CD1c-positive myeloid dendritic cell (primary cell): ENCODE measurements around the gene OR4B1.
"Not testable (repeated sequence)": the region's sequence is repeated elsewhere in the genome, so short reads cannot be mapped to it uniquely, and the experiment has no call there.

Source experiments
- DNase-seq: peaks from one replicate; pipeline ENCODE4 v3.0.0-alpha.2; 2016; ENCODE audit errors: extremely low spot score

OR4B1 gene, protein sequence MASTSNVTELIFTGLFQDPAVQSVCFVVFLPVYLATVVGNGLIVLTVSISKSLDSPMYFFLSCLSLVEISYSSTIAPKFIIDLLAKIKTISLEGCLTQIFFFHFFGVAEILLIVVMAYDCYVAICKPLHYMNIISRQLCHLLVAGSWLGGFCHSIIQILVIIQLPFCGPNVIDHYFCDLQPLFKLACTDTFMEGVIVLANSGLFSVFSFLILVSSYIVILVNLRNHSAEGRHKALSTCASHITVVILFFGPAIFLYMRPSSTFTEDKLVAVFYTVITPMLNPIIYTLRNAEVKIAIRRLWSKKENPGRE

DNA sequence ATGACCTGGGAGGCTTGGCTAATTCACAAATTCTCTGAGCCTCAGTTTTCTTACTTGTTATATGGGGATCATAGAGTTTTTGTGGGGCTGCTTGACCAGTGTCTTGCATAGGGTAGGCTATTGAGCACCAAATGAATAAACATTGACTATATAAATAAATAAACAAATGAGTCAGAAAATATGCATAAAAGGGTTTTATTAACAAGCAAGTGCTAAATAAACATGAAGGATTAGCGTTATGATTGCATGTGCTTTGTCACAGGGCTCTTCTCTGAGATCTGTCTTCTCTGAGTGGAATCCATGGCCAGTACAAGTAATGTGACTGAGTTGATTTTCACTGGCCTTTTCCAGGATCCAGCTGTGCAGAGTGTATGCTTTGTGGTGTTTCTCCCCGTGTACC is at the start of gene OR4B1:
Gene OR4B1, plus strand, starts transcription at position 301 of the 400 bp plus-strand sequence. Its CDS starts 0 bp downstream, at position 301.
- no peak for DNase-seq

DNA sequence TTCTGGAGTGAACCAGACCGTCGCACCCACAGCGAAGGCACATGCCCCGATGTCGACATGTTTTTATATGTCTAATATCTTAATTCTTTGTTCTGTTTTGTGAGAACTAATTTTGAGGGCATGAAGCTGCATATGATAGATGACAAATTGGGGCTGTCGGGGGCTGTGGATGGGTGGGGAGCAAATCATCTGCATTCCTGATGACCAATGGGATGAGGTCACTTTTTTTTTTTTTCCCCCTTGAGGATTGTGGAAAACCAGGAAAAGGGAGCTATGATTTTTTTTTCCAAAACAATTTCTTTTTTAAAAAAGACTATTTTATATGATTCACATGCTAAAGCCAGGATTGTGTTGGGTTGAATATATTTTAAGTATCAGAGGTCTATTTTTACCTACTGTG is 49.2 kb upstream of the OR4B1 start:
- DNase-seq, result no peak

DNA sequence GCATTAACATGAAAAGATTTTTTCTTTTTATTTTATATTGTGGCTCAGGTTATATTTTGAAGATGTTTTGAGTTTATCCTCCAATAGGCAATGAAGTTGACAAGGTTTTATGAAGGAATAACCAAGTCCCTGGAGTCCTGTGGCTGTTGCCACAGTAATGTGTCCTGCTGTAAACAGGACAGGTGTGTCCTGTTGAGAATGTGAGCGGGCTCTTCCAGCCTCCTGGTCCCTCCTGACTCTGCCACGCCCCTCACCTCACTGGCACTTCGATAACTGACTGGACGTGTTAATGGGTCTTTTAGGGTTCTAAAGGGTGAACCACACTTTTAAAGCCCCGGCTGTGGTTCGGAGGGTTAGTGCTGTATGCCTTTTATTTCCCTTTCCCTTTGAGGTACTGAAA is 47.8 kb upstream of the OR4B1 start:
- no peak for DNase-seq

DNA sequence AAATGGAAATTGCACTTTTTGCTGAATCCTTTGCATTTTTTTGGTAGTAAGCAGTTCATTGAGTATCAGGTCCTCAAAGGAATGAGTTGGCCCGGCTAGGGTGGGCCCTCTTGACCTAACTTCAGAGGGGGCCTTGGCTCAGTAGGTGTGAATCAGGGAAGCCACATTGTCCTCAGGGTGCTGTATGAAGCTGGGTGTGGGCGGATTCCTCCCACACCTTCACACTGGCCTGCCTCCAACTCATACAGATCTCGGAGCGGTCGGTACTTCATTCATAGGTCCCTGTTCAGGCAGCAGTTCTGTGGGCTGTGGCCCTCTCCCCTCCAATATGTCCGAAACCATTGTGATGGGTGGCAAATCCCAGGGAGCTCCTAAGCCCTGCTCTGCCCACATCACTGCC is 47.4 kb upstream of the OR4B1 start:
- DNase-seq, result no peak

DNA sequence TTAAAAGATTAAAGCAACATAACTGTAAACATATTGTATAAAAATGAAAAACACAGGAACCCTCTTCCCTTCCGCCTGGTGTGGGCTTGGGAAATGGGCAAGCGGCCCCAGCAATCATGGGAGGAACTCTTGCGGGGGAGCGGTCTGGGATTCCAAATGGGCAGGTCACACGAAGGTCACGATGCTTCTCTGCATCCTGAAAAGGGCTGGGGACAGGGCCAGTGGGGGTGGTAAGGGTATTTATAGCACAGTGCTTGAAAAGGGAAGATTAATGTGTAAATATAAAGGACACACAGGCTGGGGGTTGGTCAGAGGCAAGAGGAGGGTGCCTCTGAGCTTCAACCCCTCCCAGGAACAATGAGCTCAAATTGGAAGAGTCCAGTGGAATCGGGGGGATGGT is 46.9 kb upstream of the OR4B1 start:
- no peak for DNase-seq

DNA sequence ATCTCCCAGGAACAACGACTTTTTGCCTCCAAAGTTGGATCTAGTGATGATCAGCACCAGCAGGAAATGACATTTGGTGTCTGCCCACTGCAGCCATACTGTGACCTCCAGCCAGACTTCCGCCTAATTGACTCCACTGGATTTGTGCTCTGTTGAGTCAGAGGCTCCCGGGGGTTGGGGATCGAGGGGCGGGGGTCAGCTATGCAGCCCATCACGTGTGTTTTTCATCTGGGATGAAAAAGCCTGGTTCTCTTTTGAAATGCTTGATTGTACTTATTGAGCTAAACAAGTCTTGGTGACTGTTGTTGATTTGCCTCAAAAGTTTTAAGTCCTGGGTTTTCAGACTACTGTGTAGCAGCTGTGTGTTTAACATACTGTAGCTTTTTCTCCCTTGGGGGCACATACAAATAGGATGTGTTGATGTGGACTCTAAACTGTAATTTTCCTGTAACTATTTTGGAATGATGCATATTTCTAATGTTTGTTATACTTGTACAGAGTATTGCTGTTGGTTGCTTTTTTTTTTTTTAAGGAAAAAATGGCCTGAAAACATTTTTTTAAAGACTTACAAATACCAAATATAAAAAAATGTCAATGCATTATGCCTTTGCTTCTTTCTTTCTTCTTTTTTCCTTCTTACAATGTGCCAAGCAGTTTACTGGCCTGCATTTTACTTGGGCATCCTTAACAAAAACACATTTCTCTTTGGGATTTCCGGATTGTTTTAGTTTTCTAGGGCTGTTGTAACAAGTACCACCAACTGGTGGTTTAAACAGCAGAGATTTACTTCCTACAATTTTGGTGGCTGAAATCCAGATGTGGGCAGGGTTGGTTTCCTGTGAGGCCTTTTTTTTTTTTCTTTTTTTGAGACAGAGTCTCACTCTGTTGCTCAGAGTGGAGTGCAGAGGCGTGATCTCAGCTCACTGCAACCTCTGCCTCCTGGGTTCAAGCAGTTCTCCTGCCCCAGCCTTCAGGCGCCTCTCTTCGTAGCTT is 46.1 kb upstream of the OR4B1 start:
- peak; percentile 35 for DNase-seq

DNA sequence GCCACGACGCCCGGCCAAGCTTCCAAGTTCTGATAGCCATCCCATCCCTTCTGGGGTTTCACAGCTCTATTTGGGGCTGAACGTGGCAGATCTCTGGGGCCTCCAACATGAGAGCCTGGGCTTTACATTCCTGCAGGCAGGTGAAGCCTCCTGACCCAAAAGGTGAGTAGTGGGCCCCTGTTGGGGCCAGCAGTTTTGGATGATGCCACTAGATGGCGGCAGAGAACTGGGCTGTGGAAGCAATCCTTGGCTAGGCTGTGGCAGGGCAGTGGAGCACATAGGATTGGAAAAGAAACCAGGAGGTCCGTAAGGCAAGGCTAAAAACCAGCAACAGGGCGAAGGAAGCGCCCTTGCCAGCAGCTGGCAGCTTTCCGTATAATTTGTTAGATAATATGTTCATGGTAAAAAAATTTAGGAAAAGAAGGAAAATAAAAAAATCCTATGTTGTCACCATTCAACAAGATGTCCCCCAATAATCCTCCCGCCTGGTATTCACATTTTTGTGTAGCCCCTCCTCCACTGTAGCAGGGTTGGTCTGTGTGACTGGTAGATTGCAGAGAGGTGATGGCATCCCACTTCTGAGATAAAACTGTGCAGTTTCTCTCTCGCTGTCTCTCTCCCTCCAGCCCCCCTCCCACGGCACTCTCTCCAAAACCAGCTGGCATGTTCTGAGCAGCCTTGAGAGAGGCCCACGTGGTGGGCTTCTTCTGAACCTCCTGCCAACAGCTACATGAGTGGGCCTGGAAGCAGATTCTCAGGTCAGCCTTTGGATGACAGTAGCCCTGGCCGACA is 43.6 kb upstream of the OR4B1 start:
- DNase-seq, result peak; percentile 44

DNA sequence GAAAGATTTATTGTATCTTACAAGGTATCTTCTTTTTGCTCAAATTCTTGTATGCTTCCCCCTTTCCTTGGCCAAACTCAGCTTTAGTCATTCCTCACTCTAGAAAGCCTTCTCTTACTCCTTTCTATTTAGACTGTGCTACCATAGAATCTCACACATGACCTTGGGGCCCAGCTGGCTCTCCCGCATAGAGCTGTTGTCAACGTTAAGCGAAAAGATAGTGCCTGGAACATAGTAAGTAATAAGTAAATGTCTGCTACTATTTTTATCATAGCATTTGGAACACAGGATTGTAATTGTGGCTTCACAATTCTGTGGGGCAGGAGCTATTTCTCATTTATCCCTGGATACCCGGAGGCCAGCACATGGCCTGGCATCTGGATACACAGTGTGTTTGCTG is 38.9 kb upstream of the OR4B1 start:
- DNase-seq, result no peak

DNA sequence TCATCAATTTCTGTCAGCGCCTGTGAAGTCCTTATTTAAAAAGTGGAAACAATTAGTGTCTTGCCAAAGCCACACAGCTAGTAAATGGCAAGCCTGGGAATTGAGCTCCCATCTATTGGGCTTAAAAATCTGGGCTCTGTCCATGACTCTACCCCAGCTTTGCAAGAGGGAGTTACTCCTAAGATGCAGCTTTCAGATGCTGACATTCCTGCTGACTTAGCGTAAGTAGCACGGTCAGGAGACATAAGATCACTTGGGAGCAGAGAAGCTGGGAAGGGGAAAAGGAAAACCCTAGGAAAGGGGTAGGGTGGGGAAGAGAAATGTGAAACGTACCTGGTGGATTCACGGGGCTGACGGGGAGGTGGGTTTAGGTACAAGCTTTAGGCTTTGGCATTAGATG is 36.0 kb upstream of the OR4B1 start:
- no peak for DNase-seq

DNA sequence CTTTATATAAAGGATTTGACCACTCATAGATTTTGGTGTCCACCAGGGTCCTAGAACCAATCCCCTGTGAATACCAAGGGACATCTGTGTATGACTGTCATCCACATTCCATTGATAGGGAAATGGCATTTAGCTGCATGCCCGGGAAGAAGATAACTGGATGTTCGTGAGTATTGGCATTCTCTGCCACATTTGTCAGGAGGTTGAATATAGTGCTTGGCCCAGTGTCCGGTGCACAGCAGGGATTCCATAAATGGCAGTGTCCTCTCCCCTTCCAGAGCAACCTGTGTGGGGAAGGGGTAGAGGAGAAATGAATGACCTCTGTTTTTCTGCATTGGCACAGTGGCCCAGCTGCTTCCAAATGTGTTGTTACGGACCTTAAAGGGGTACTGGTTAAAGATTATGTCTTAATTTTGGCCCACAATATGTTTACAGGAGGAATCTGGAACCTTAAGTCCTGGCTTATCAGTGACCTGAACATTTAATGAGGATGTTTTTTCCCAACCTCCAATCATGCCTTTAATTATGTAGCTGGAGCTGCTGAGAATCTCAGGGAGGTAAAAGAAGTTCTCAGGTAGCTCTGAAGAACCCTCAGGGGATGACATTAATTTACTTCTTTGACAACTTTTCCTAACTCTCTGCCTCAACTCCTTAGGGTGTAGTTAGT is 33.6 kb upstream of the OR4B1 start:
- no peak for DNase-seq

DNA sequence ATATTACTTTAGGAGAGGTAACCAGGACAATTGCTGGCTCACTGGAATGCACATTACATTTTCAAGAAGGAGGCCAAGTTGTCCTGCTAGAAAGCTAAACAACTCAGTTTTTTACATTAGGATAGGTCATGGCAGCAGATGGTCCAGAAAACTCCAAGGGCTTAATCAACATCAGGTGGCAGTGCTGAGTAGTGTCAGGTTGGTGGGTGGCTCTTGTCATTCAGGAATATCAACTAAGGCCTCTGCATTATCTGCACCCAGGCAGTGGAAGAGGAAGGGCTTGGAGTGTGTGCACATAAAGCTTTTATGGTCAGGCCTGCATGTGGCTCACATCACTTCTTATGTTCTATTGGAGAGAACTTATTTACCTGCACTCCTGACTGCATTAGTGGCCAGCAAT is 32.2 kb upstream of the OR4B1 start:
- DNase-seq, result no peak

DNA sequence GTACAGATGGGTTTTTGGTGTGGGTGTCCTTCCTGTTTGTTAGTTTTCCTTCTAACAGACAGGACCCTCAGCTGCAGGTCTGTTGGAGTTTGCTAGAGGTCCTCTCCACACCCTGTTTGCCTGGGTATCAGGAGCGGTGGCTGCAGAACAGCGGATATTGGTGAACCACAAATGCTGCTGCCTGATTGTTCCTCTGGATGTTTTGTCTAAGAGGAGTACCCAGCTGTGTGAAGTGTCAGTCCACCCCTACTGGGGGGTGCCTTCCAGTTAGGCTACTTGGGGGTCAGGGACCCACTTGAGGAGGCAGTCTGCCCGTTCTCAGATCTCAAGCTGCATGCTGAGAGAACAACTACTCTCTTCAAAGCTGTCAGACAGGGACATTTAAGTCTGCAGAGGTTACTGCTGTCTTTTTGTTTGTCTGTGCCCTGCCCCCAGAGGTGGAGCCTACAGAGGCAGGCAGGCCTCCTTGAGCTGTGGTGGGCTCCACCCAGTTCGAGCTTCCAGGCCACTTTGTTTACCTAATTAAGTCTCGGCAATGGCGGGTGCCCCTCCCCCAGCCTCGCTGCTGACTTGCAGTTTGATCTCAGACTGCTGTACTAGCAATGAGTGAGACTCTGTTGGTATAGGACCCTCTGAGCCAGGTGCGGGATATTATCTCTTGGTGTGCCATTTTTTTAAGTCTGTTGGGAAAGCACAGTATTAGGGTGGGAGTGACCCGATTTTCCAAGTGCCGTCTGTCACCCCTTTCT is 25.5 kb upstream of the OR4B1 start:
- not testable (repeated sequence) for DNase-seq

DNA sequence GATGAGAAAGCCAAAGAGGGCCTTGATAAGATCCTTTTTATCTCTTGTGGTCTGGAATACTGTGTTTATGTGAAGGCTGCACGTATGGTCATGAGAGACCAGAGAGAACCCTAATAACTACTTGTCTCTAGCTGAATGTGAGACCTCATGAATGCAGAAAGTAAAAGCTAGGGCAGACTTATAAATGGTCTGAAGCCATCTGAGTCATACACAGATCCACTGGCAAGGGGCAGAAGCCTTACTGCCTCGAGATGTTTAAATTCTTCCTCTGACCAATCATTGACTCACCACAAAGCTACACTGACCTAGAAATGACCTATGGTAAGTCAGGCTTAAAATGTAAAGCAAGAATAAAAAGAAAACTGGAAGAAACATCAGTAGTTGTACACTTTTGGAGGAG is 22.7 kb upstream of the OR4B1 start:
- DNase-seq, result no peak

DNA sequence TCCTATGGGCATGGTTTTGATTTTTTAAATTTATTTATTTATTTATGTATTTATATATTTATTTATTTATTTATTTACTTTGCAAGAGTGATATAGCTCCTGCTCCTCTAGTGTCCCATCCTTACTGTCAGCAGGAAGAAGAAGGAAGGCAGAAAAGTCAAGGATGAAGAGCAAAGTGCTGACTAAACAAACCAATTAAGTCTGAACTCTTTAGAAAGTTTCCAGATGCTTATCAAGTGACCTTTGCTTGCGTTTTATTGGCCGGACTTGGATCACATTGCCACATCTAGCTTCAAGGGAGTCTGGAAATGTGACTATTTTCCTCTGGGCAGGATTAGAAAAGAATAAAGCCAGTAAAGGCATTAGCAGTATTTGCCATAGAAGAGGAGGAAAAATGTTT is 8.7 kb upstream of the OR4B1 start:
- no peak for DNase-seq

DNA sequence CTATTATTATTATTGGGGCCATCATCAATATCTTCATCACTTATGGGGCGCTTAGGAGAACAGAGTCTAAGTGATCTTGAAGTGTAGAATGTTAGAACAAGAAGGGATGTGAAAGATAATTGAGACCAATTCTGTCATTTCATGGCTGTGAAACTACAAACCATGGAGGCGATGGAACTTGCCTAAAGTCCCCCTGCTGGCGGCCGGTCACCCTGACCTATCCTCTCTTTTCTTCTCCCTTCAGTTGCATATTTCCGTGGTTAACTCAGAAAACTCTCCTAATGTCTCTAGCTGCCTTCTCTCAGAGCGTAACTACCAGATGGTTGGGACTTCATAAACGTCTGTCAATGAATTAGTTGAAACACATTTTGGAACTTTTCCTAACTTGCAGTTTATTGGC is 6.6 kb upstream of the OR4B1 start:
- DNase-seq, result no peak

DNA sequence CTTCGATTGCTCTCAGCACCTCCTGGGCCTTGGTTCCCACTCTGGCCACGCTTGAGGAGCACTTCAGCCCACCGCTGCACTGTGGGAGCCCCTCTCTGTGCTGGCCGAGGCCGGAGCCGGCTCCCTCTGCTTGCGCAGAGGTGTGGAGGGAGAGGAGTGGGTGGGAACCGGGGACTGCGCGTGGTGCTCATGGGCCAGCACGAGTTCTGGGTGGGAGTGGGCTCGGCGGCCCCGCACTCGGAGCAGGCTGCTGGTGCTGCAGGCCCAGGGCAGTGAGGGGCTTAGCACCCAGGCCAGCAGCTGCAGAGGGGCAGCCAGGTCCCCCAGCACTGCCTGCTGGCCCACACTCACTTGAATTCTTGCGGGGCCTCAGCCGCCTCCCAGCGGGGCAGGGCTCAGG is 12.2 kb downstream of the OR4B1 start:
- DNase-seq, result no peak

DNA sequence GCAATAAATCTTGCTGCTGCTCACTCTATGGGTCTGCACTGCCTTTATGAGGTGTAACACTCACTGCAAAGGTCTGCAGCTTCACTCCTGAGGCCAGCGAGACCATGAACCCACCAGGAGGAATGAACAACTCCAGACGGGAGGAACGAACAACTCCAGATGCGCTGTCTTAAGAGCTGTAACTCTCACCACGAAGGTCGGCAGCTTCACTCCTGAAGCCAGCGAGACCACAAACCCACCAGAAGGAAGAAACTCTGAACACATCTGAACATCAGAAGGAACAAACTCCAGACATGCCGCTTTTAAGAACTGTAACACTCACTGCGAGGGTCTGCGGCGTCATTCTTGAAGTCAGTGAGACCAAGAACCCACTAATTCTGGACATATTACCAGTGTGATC is 13.4 kb downstream of the OR4B1 start:
- not testable (repeated sequence) for DNase-seq

DNA sequence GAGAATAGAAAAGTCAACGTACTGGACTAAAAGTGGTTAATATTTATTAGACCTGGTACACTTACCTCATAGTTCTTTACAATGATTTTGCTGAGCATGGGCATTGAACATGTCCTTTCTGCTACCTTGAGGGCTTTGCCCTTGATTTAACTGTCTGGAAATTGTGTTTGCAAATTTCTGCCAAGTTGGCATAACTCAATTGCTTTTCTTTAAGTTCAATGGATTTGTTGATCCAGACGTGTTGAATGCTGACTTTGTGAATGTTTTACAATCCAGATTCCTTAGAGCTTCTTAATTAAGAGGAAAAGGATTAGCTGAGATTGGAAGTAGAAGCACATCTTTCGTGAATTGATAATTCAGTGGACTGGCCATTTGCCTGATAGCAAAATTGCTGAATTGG is 21.1 kb downstream of the OR4B1 start:
- DNase-seq, result no peak

DNA sequence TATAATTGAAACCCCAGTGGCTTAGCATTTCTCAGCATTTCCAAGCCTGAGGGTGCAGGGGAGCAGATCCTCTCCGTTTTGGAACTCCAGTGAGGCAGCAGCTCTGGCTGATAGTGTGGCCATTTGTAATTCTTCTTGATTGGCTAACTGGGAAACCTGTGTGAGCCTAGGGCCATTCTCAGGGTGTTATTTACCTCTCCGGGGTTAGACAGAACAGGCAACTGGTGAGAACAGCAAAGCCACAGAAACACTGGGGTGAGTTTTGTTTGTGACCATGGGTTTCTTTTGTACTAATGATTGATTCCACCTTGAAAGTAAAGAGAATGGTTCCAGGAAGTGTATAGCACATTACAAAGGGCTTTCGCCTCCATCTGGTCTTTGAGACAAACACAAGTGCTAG is 25.9 kb downstream of the OR4B1 start:
- DNase-seq, result no peak

DNA sequence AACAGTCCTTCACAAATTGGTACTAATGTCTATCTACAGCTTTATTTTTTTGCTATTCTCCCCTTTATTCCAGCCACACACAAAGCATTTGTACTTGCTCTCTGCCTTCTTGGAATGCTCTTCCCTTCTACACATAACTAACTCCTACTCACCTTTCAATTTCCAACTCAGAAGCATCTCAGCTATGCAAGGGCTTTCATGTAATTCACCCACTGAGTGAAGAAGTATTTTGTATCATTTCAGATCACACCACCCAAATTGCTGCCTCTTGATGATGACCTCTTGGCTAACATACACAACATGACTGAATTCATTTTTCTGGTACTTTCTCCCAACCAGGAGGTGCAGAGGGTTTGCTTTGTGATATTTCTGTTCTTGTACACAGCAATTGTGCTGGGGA is 28.2 kb downstream of the OR4B1 start, which contains the start of gene OR4X2:
Gene OR4X2, plus strand, starts transcription at position 301 of the 400 bp plus-strand sequence. Its CDS starts 0 bp downstream, at position 301.
- DNase-seq, result no peak

DNA sequence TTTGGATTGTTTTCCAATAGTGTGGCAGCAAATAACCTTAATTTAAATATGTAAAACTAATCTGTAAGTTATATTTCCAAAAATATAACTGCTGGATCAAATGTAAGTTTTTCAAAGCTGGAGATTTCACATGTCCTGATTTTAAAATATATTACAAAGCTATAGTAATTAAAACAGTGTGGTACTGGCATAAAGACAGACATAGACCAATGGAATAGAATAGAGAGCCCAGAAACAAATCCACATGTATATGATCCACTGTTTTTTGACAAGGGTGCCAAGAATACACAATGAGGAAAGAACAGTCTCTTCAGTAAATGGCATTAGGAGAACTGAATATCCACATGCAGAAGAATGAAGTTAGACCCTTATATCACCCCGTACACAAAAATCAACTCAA is 32.3 kb downstream of the OR4B1 start:
- no peak for DNase-seq
